Stimulated activated CD4-positive, alpha-beta T cell treated with anti-CD3 and anti-CD28 coated beads, Interleukin-1b, Interleukin-23, amount 100 ng/mL, for 4 hours (primary cell): ENCODE data around the gene ERBB3.
"Not testable (repeated sequence)": the region's sequence is repeated elsewhere in the genome, so short reads cannot be mapped to it uniquely, and the experiment has no call there.

Experiments
- DNase-seq, 2 donors: peaks; one replicate each; pipeline ENCODE4 v3.0.0-alpha.2; 2020; ENCODE audit warnings: low read depth in 2 of 2

The ERBB3 gene

DNA sequence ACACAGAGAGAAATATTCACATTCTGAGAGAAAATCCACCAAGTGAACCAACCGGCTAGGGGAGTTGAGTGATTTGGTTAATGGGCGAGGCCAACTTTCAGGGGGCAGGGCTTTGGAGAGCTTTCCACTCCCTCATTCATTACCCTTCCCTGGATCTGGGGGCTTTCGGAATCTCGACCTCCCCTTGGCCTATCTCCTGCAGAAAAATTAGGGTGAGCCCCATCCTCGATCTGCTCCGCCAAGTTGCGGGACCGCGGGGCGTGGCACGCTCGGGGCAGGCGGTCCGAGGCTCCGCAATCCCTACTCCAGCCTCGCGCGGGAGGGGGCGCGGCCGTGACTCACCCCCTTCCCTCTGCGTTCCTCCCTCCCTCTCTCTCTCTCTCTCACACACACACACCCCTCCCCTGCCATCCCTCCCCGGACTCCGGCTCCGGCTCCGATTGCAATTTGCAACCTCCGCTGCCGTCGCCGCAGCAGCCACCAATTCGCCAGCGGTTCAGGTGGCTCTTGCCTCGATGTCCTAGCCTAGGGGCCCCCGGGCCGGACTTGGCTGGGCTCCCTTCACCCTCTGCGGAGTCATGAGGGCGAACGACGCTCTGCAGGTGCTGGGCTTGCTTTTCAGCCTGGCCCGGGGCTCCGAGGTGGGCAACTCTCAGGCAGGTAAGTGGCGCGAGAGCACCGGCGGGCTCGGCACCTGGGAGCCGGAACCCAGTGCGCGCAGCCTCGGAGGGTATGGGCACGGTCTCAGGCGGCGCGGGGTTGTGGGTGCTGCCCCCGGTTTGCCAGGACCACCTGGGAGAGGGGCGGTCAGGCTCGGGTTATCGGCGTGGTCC, at the start of gene ERBB3:
Gene ERBB3 (plus strand): TSS at position 443 of the 833 bp plus-strand sequence. CDS start 136 bp downstream, at position 579.
- DNase-seq: peak; percentile 55 to 59

DNA sequence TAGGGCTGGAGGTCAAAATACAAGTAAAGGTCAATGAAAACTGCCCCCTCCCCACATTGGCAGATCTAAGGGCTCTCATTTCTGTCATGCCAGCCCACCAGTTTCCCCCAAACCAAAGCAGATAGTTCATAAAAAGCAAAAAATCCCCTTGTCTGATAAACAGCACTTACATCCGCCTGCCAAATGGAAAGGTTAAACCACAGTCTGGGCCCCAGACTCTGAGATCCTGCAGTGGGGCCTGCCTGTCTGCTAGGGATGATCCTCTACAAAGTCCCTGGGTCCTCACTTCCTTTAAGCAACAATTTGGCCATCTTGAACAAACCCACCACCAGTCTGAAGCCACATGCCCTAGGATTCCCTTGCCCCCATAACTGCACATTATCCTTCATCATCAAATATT, 48.0 kb upstream of the ERBB3 start:
- no peak for DNase-seq

DNA sequence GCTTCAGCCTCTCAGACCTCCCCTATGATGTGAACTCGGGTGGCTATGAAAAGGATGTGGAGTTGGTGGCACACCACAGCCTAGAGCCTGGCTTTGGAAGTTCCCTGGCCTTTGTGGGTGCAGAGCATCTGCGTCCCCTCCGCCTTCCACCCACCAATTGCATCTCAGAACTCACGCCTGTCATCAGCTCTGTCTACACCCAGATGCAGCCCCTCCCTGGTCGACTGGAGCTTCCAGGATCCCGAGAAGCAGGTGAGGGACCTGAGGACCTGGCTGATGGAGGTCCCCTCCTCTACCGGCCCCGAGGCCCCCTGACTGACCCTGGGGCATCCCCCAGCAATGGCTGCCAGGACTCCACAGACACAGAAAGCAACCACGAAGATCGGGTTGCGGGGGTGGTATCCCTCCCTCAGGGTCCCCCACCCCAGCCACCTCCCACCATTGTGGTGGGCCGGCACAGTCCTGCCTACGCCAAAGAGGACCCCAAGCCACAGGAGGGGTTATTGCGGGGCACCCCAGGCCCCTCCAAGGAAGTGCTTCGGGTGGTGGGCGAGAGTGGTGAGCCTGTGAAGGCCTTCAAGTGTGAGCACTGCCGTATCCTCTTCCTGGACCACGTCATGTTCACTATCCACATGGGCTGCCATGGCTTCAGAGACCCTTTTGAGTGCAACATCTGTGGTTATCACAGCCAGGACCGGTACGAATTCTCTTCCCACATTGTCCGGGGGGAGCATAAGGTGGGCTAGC, 45.2 kb upstream of the ERBB3 start:
- DNase-seq: no peak

DNA sequence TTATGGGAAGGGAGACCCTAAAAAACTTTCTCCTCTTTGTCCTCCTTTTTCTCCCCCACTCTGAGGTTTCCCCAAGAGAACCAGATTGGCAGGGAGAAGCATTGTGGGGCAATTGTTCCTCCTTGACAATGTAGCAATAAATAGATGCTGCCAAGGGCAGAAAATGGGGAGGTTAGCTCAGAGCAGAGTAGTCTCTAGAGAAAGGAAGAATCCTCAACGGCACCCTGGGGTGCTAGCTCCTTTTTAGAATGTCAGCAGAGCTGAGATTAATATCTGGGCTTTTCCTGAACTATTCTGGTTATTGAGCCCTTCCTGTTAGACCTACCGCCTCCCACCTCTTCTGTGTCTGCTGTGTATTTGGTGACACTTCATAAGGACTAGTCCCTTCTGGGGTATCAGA, 42.8 kb upstream of the ERBB3 start:
- DNase-seq: no peak

DNA sequence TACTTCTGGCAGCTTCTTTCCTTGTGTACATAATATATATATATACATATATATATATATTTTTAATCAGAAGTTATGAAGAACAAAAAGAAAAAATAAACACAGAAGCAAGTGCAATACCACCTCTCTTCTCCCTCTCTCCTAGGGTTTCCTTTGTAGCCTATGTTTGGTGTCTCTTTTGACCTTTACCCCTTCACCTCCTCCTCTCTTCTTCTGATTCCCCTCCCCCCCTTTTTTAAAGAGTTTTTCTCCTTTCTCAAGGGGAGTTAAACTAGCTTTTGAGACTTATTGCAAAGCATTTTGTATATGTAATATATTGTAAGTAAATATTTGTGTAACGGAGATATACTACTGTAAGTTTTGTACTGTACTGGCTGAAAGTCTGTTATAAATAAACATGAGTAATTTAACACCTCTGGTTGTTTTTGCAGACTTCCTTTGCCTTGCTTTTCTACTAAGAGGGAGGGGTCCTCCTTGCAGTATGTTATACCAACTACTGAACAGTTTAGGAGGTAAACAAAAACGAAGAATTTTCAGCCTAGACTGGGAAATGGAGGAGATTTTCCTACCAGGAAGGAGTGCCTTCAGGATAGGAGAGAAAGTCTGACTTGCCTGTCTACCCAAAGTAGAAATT, 41.8 kb upstream of the ERBB3 start:
- DNase-seq: no peak

DNA sequence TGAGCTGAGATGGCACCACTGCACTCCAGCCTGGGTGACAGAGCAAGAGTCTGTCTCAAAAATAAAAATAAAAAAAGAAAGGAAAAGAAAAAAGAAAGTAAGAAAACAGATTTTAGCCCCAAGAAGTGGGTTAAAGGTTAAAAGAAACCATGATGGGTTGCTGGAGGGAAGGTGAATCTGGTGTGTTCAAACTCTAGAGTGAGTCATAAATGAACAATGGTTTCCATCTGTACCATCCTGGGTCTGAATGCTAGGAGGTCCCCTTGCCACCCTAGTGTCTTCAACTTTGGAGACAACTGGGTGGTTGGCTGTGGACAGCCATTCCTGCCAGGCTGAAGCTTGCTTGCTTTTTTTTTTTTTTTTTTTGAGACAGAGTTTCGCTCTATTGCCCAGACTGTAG, 39.8 kb upstream of the ERBB3 start:
- DNase-seq: no peak

DNA sequence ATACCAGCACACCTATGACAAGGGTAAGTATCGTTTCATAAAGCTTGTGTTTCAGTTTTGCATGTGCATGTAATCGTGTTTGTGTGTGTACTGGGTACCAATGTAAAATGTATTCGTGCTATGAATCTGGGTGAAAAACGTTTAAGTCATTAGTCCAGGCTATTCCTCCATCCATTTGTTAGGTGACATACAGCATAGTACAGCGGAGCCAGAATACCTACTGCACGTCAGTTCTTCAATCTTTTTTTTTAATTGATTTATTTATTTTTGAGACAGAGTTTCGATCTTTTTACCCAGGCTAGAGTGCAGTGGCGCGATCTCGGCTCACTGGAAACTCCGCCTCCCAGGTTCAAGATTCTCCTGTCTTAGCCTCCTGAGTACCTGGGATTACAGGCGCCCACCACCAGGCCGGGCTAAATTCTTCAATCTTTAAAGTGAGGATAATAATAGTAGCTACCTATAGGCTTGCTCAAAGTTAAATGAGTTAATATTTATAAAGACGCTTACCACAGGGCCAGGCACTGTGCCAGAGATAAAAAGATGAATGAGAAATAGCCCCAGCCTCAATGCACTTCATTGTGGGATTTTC, 38.9 kb upstream of the ERBB3 start:
- DNase-seq: no peak

DNA sequence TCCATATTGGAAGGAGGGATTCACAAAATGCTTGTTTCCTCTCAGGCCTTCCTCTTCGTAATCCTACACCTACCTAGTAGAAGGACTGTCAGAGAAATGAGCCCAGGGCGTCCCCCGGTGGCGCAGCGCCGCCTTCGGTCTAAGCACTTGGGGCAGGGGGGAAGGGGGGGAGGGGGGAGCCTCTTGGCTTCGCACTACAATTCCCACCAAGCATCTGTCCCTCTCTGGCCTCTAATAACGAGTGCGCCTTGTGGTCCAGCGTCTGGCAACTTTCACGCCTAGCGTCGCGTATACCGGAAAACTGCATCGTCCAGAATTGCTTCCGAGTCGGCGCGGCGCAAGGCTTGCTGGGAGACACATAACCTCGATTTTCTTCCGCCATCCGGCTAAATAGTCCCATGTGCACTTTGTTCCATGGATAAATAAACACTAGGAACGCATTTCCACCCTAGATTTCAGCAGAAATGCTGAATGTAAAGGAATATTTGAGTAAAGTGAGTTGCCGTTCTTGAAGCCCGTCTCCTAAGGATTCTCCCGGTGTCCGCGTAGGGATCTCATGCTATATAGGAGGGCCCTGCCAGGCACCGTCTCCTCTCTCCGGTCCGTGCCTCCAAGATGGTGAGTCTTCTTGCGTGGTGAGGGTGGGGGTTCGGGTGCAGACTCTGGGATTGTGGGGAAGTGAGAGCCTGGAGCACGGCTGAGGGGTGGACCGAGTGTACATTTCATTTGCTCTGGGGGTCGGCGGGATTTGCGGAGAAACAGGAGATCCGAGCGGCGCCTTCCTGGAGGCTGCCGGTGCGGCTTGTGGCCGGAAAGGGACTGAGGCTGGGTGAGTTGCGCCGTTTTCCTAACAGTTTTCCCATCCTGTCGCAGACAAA, 38.2 kb upstream of the ERBB3 start, which contains the start of gene RPS26:
Gene RPS26 (plus strand): TSS at position 367 of the 878 bp plus-strand sequence. CDS start 249 bp downstream, at position 616.
- peak; percentile 76 to 84 for DNase-seq

DNA sequence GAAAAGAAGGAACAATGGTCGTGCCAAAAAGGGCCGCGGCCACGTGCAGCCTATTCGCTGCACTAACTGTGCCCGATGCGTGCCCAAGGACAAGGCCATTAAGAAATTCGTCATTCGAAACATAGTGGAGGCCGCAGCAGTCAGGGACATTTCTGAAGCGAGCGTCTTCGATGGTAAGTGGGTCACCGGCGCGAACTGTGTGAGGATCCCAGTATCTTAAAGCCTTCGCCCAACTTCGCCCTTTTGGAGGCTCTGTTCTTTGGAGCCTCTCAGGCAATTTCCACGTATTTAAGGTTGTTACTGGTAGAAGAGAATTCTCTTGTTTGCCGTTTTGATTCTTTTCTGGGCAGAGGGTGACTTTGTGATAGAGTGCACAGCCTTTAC, 37.5 kb upstream of the ERBB3 start:
- not testable (repeated sequence) for DNase-seq

DNA sequence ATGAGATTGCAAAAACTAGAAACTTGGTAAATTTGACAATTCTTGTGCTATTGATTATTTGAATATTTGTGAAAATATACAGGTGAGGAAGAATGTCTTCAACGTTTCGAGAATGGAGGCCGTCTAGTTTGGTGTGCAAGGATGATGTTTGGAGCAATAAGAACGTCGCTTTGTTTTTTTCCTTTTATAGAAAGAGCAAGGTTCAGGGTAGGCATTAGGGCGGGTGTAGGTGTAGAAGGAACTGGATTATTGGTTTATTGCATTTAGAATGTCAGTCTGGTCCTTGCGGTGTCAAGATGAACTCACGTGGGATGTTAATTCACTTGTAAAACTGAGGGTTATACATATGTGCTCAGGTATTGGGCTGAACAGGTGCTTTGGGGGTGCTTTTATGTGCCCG, 37.1 kb upstream of the ERBB3 start:
- DNase-seq: no peak

DNA sequence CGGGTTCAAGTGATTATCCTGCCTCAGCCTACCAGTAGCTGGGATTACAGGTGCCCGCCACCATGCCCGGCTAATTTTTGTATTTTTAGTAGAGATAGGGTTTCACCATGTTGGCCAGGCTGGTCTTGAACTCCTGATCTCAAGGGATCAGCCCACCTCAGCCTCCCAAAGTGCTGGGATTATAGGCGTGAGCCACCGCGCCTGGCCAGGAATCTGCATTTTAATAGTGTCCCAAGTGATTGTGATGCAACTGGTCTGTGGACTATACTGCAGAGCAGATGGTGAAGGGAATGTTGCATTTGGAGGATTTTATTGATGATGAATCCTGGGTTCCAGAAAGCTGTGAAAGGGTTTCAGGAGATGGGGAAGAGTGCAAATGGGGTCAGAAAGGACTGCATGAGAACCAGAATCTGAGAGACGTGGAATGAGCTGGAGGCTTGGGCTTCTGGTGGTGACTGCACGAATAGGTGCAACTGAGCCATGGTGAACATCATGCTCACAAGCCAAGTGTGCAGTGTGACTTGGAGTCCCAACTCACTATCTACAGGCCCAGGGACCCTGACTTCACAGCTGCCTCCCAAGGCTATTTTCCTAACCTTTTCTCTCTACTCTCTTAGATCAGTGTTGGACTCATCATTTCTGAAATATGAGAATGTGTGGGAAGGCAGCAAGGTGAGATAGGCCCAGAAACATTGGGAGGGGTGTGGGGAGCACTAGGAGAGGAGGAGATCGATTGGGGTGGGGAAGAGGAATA, 33.8 kb upstream of the ERBB3 start:
- DNase-seq: no peak

DNA sequence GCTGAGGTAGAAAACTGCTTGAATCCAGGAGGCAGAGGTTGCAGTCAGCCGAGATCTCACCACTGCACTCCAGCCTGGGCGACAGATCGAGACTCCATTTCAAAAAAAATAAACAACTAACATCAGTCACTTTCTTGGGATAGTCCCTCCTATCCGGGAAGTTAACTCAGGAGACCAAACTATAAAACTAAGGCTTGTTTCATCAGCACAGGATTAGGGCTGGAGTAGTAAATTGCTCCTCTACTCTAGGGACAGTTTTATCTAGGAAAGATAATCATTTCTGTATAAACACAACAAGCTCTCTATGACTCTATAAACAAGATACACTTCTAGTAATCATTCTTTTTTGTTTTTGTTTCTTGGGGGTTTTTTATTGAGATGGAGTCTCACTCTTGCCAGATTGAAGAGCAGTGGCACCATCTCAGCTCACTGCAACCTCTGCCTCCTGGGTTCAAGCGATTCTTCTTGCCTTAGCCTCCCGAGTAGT, 26.5 kb upstream of the ERBB3 start:
- no peak for DNase-seq

DNA sequence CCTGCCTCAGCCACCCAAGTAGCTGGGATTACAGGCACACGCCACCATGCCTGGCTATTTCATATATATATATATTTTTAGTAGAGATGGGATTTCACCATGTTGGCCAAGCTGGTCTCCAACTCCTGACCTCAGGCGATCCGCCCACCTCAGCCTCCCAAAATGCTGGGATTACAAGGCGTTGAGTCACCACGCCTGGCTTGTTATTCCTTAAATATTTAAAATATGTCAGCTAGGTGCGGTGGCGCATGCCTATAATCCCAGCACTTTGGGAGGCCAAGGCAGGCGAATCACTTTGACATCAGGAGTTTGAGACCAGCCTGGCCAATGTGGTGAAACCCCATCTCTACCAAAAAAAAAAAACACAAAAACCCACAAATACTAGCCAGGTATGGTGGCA, 20.0 kb upstream of the ERBB3 start:
- DNase-seq: not testable (repeated sequence)

DNA sequence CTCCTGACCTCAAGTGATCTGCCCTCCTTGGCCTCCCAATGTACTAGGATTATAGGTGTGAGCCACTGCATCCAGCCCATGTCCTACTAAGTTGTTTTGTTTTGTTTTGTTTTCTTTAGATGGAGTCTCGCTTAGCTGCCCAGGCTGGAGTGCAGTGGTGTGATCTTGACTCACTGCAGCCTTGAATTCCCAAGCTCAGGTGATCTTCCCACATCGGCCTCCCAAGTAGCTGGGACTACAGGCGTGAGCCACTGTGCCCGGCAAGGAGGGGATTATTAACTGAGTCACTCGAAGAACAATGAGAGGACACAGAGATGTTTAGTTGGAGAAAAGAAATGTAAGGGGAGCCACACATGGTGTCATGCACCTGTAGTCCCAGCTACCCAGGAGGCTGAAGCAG, 18.0 kb upstream of the ERBB3 start:
- DNase-seq: no peak

DNA sequence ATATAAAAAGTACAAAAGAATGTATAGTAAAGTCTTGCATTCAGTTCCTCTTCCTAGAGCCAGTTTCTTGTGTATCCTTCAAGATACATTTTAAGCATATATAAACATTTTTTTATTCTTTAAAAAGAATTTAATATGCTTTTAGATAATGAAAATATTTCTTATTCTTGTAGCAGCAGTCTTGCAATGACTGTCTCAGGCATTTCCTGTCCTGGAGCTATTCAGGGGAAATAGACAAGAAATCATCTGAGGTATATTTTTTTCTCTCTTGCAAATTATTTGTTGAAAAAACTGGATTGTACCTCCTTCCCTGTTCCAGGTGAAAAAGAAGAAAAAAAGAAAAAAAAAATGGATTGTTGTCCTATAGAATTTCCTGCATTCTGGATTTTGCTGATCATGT, 17.0 kb upstream of the ERBB3 start:
- no peak for DNase-seq

DNA sequence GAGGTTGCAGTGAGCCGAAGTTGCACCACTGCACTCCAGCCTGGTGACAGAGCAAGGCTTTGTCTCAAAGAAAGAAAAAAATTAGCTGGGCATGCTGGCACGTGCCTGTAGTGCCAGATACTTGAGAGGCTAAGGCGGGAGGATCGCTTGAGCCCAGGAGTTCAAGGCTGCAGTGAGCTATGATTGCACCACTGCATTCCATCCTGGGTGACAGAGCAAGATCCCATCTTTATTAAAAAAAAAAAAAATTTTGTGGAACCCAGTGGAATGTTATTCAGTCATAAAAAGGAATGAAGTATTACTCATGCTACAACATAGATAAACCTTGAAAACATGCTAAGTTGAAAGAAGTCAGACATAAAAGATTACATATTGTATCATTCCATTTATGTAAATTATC, 8.3 kb upstream of the ERBB3 start:
- DNase-seq: no peak

DNA sequence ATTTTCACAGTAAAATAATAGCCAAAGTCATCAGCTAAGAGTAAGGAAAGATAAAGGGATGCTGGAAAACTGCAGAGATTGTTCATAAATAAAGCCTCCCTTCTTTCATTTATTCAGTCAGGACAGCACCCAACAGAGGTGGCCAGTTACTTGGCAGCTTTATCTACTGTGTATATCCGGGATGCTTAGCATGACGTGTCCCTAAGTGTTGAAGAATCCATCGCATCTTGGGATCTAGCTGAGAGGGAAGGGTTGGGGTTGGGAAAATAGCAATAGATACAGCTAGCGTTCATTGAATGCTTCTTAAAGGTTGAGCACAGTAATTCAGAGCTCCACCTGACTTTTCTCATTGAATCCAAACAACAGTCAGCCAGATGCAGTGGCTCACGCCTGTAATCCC, 5.6 kb upstream of the ERBB3 start:
- no peak for DNase-seq

DNA sequence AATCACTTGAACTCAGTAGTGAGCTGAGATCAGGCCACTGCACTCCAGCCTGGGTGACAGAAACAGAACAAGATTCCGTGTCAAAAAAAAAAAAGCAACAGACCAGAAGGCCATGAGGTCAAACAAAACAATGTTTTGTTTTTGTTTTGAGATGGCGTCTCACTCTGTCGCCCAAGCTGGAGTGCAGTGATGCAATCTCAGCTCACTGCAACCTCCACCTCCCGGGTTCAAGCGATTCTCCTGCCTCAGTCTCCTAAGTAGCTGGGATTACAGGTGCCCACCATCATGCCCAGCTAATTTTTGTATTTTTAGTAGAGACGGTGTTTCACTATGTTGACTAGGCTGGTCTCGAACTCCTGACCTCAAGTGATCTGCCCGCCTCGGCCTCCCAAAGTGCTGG, 2.0 kb upstream of the ERBB3 start:
- DNase-seq: not testable (repeated sequence)

DNA sequence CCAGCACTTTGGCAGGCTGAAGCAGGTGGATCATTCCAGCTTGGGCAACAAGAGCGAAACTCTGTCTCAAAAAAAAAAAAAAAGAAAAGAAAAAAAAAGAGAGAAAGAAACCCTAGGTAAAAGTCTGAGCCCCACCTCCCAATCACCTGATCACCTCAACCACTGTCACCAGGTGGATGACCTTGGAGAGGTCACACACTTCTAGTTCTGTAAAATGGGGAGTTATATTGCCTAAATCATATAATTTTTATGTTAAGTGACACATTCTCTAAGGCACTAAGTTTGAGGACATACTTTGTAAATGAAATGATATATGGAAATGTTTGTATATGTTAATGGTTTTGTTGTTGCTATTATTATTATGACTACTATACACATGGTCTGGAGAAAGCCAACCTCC, 1.5 kb upstream of the ERBB3 start:
- DNase-seq: no peak
